RWPE2 (cell line): ENCODE data around the gene TGFBR2.

ENCODE experiments used
- ATAC-seq: fragments of 200-7000 bp; cut with Tn5 transposase; 3 replicates; pipeline ENCODE4 v1.9.1; 2021; ENCODE audit warnings: low read depth
- DNase-seq: peaks from one replicate; pipeline ENCODE4 v3.0.0-alpha.2; 2020; ENCODE audit warnings: low spot score
- H3K27ac ChIP-seq: fragments of 450-650 bp; 2 replicates; pipeline ENCODE4 v1.5.1; 2017; ENCODE audit warnings: mild to moderate bottlenecking; ENCODE audit not compliant: poor library complexity, severe bottlenecking
- H3K27me3 ChIP-seq: fragments of 250-450 bp; sonication (Bioruptor Pico); 2 replicates; pipeline ENCODE4 v1.5.1; 2021; ENCODE audit warnings: mild to moderate bottlenecking, moderate library complexity; ENCODE audit not compliant: insufficient read depth, poor library complexity, severe bottlenecking
- H3K36me3 ChIP-seq: fragments of 250-450 bp; sonication (Bioruptor Pico); 2 replicates; pipeline ENCODE4 v1.5.1; 2020; ENCODE audit warnings: low read depth, mild to moderate bottlenecking, moderate library complexity
- H3K4me1 ChIP-seq: fragments of 250-450 bp; sonication (Bioruptor Pico); 2 replicates; pipeline ENCODE4 v1.5.1; 2021; ENCODE audit warnings: mild to moderate bottlenecking, moderate library complexity; ENCODE audit not compliant: insufficient read depth, poor library complexity, severe bottlenecking
- H3K4me3 ChIP-seq: fragments of 250-450 bp; sonication (Bioruptor Pico); 2 replicates; pipeline ENCODE4 v1.5.1; 2021; ENCODE audit warnings: mild to moderate bottlenecking, moderate library complexity; ENCODE audit not compliant: severe bottlenecking
- H3K9me3 ChIP-seq: fragments of 250-450 bp; sonication (Bioruptor Pico); 2 replicates; pipeline ENCODE4 v1.5.1; 2021; ENCODE audit warnings: mild to moderate bottlenecking, moderate library complexity; ENCODE audit not compliant: severe bottlenecking
- TF ChIP-seq, protein P1 (sequence below): fragments of 450-650 bp; IDR thresholded peaks from one replicate; pipeline ENCODE4 v1.5.1; 2017; ENCODE audit warnings: mild to moderate bottlenecking, moderate library complexity; ENCODE audit not compliant: poor library complexity, severe bottlenecking

Gene TGFBR2

DNA sequence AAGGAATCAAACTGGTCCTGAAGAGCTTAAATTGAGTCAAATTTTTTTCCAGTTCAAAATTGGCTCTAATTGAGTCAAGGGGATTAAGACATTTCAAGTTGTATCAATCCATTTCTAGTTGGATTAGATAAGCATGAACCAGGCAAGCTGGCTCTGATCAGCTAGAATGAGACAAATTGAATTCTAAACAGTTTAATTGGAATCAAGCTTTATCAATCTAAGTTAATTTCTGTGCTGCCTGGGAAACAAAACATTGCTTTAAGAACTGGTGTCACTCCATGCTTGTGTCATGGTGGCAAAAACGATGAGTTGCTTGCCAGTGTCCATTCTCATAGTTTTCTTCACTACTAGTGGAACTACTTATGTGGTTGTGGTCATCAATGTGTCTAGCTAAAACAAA, 116.8 kb downstream of the TGFBR2 start:
- Histone ChIP-seq H3K27me3 (no peaks in the 10 kb centered on the region), H3K4me3 (no peak overlapping the region), H3K9me3 (no peaks in the 10 kb centered on the region), H3K4me1 (peaks cover 13% of the 10 kb centered on the region), H3K27ac (no peak overlapping the region), H3K36me3 (no peaks in the 10 kb centered on the region)
- ATAC-seq (no peak), DNase-seq (no peak)
- TF ChIP-seq, protein P1, sequence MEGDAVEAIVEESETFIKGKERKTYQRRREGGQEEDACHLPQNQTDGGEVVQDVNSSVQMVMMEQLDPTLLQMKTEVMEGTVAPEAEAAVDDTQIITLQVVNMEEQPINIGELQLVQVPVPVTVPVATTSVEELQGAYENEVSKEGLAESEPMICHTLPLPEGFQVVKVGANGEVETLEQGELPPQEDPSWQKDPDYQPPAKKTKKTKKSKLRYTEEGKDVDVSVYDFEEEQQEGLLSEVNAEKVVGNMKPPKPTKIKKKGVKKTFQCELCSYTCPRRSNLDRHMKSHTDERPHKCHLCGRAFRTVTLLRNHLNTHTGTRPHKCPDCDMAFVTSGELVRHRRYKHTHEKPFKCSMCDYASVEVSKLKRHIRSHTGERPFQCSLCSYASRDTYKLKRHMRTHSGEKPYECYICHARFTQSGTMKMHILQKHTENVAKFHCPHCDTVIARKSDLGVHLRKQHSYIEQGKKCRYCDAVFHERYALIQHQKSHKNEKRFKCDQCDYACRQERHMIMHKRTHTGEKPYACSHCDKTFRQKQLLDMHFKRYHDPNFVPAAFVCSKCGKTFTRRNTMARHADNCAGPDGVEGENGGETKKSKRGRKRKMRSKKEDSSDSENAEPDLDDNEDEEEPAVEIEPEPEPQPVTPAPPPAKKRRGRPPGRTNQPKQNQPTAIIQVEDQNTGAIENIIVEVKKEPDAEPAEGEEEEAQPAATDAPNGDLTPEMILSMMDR = no peak

DNA sequence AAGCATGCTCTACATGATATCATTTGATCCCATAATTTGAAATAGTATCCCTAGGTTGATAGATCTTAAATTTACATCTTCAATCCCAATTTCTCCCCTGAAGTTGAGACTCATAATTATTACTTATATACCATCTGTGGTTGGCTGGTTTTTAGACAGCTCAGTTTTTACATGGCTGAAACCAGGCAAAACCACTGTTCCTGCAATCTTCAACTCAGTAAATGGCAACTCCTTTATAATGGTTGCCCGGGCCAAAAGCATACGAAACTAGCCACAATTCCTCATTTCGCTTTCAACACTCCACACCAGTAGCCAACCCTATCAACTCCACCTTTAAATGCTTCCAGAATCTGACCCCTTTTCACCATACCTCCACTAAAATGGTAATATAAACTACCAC, 118.5 kb downstream of the TGFBR2 start:
- no peaks in the 10 kb centered on the region for H3K9me3 ChIP-seq
- H3K27ac ChIP-seq = no peak overlapping the region
- ATAC-seq (no peak), DNase-seq (no peak)
- peaks cover 13% of the 10 kb centered on the region for H3K4me1 ChIP-seq
- no peak overlapping the region for H3K4me3 ChIP-seq
- no peaks in the 10 kb centered on the region for H3K36me3 ChIP-seq
- TF ChIP-seq, protein P1 = no peak
- no peaks in the 10 kb centered on the region for H3K27me3 ChIP-seq

DNA sequence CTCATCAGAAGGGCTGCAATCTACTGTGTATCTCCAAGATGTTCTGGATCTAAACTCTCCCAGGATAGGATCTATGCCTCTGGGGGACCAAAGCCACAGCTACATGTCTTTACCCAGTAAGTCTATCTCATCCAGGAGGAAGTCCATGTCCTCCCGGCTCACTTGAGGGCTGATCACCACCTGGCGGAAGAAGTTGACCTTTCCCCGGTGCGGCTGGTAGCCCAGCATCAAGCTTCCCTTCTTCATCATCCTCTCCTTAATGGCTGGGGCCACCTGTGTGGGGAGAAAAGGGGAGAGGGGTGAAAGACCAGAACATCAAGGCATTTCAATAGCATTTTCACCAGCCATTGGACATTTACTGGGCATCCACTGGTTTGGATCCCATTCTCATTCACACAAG, 121.7 kb downstream of the TGFBR2 start:
- Histone ChIP-seq H3K36me3 (no peaks in the 10 kb centered on the region), H3K27me3 (no peaks in the 10 kb centered on the region), H3K27ac (no peak overlapping the region), H3K4me3 (no peak overlapping the region), H3K9me3 (no peaks in the 10 kb centered on the region), H3K4me1 (no peaks in the 10 kb centered on the region)
- TF ChIP-seq, protein P1 = no peak
- no peak for DNase-seq
- no peak for ATAC-seq

GRCh38 chr3:30729512-30729911, 123.1 kb downstream of the TGFBR2 start:
- Histone ChIP-seq H3K4me3 (no peak overlapping the region), H3K27ac (no peak overlapping the region), H3K27me3 (no peaks in the 10 kb centered on the region), H3K36me3 (no peaks in the 10 kb centered on the region), H3K9me3 (no peaks in the 10 kb centered on the region), H3K4me1 (no peaks in the 10 kb centered on the region)
- DNase-seq = no peak
- TF ChIP-seq, protein P1 = no peak
- no peak for ATAC-seq

- TF ChIP-seq, protein P1 = no peak
- no peak overlapping the region for H3K27ac ChIP-seq
- no peak for ATAC-seq
- H3K36me3 ChIP-seq = no peaks in the 10 kb centered on the region
- H3K27me3 ChIP-seq = no peaks in the 10 kb centered on the region
- no peak for DNase-seq
- H3K4me1 ChIP-seq = no peaks in the 10 kb centered on the region
- no peak overlapping the region for H3K4me3 ChIP-seq
- H3K9me3 ChIP-seq = no peaks in the 10 kb centered on the region
Observed at GRCh38 chr3:30729936-30730335, 123.5 kb downstream of the TGFBR2 start.
